ENCODE results near the gene ADAMTSL1. TPM values are rescaled to one million over a fixed set of nuclear protein-coding genes. Genes with fewer than 3 reads are reported as not detected.

Gene ADAMTSL1
- total and polyA plus RNA-seq, 9 of the 15 experiments (the other 6 are each of a cell fraction or from before 2014, with no cell fraction given) = 0.01 TPM; not detected in 8

GRCh38 chr9:18480662-18481093 is 6.7 kb downstream of the ADAMTSL1 start:
- Histone ChIP-seq H3K4me3 (no peak overlapping the region), H2AFZ (ENCODE audit: low read depth, low read length) (no peak overlapping the region), H3K36me3 (ENCODE audit: control insufficient read depth, insufficient read depth, low read length) (no peaks in the 10 kb centered on the region), H4K20me1 (replicated peaks; ENCODE audit: control insufficient read depth, insufficient read depth, low read length) (no peaks in the 10 kb centered on the region), H3K4me1 (replicated peaks in 1 of 2; ENCODE audit: control insufficient read depth in 2 of 2, insufficient read depth in 2 of 2, low read length in 2 of 2) (no peaks in the 10 kb centered on the region), H3K27me3 (ENCODE audit: control insufficient read depth in 2 of 2, insufficient read depth in 2 of 2, low read length in 2 of 2) (no peaks in the 10 kb centered on the region), H3K9me3 (replicated peaks; ENCODE audit: control insufficient read depth, insufficient read depth, low read depth, low read length) (no peaks in the 10 kb centered on the region), H3K4me2 (ENCODE audit: insufficient read depth, low read length) (no peak overlapping the region), H3K27ac (ENCODE audit: extremely low read depth, low read depth, low read length) (no peak overlapping the region), H3K79me2 (ENCODE audit: control insufficient read depth, insufficient read depth, low read length) (no peaks in the 10 kb centered on the region), H3K9ac (ENCODE audit: insufficient read depth in 1 of 2, low read depth in 2 of 2, low read length in 2 of 2) (no peak overlapping the region), H3K9me1 (ENCODE audit: control insufficient read depth, insufficient read depth, low read length) (no peaks in the 10 kb centered on the region)
- DNase-seq (ENCODE audit: extremely low read depth in 1 of 4, low spot score in 3 of 4) (no peak), FAIRE-seq (no peak), ATAC-seq (no peak)
- POLR2A ChIA-PET = no interaction called here
- intact Hi-C loops (cut with micrococcal nuclease) (no loop called here), in situ Hi-C loops (cut with MboI) (no loop called here)
- WGBS (ENCODE audit: insufficient coverage, low coverage, missing lambda C conversion rate) = 2% methylated on average over 3 of the region's 3 CpGs
- no TSS peak for BruUV-seq (replicated peaks)
- CTCF ChIA-PET (ENCODE audit: low intra/inter-chr PET ratio) = no interaction called here
- TF ChIP-seq ATF6 (CRISPR knock-in tag; IDR thresholded peaks at IDR 0.05) (no peak), TAL1 (IDR thresholded peaks at IDR 0.05) (no peak), ZNF407 (IDR thresholded peaks at IDR 0.05; ENCODE audit: low read depth) (no peak), PRDM10 (IDR thresholded peaks at IDR 0.05; ENCODE audit: partially characterized antibody) (no peak), FOSL1 (tag; conservative IDR thresholded peaks at IDR 0.05) (no peak), EGR1 (conservative IDR thresholded peaks at IDR 0.05) (no peak), XRCC3 (IDR thresholded peaks at IDR 0.05) (no peak), CHCHD3 (CRISPR knock-in tag; IDR thresholded peaks at IDR 0.05) (no peak), COPS2 (conservative IDR thresholded peaks at IDR 0.05) (no peak), HDAC3 (IDR thresholded peaks at IDR 0.05; ENCODE audit: borderline replicate concordance, partially characterized antibody) (no peak)

All from K562 (cell line).